ENCODE results near the gene ERBB2. TPM values are rescaled to one million over a fixed set of nuclear protein-coding genes. Genes with fewer than 3 reads are reported as not detected.
A peak's percentile ranks its signal among the peaks of the same experiment; 100 is the strongest.

Gene ERBB2
- total RNA-seq, 2 donors from 2014 or later: 8.2 to 12.1 TPM

- H3K27ac Mint-ChIP-seq: no peak overlapping the region
- peaks cover 53% of the 10 kb centered on the region for H3K4me1 Mint-ChIP-seq (ENCODE audit: low read depth)
- DNase-seq (no peak), ATAC-seq (replicated peaks in 1 of 2) (no peak)
- H3K27me3 Mint-ChIP-seq (ENCODE audit: low read depth): no peaks in the 10 kb centered on the region
- H3K36me3 Mint-ChIP-seq (ENCODE audit: insufficient read depth in 2 of 2): no peaks in the 10 kb centered on the region
- no peaks in the 10 kb centered on the region for H3K9me3 Mint-ChIP-seq
- no peak overlapping the region for H3K4me3 Mint-ChIP-seq
These were observed 22.1 kb upstream of the ERBB2 start for GRCh38 chr17:39677542-39678339.

- Mint-ChIP-seq H3K27me3 (ENCODE audit: low read depth) (no peaks in the 10 kb centered on the region), H3K4me1 (ENCODE audit: low read depth) (peaks cover 53% of the 10 kb centered on the region), H3K4me3 (peak overlapping the region in 1 of 2 donors; percentile 31), H3K9me3 (no peaks in the 10 kb centered on the region), H3K27ac (peak overlapping the region; percentile 64), H3K36me3 (ENCODE audit: insufficient read depth in 2 of 2) (no peaks in the 10 kb centered on the region)
- DNase-seq (no peak), ATAC-seq (replicated peaks in 1 of 2) (no peak)
These were observed 21.3 kb upstream of the ERBB2 start for GRCh38 chr17:39678340-39679116.

GRCh38 chr17:39679521-39680192, 20.2 kb upstream of the ERBB2 start:
- peak; percentile 72 to 76 for ATAC-seq (replicated peaks in 1 of 2)
- Mint-ChIP-seq H3K4me3 (peak overlapping the region; percentile 31 to 56), H3K27me3 (ENCODE audit: low read depth) (no peaks in the 10 kb centered on the region), H3K9me3 (no peaks in the 10 kb centered on the region), H3K27ac (peak overlapping the region; percentile 64), H3K4me1 (ENCODE audit: low read depth) (peaks cover 53% of the 10 kb centered on the region), H3K36me3 (ENCODE audit: insufficient read depth in 2 of 2) (no peaks in the 10 kb centered on the region)
- peak; percentile 41 to 50 for DNase-seq

GRCh38 chr17:39683295-39683939, 16.4 kb upstream of the ERBB2 start:
- H3K4me3 Mint-ChIP-seq: no peak overlapping the region
- ATAC-seq (replicated peaks in 1 of 2) (no peak), DNase-seq (no peak)
- no peaks in the 10 kb centered on the region for H3K9me3 Mint-ChIP-seq
- no peak overlapping the region for H3K27ac Mint-ChIP-seq
- peaks cover 46% of the 10 kb centered on the region for H3K4me1 Mint-ChIP-seq (ENCODE audit: low read depth)
- H3K27me3 Mint-ChIP-seq (ENCODE audit: low read depth): no peaks in the 10 kb centered on the region
- peaks cover 3 to 6% of the 10 kb centered on the region in 2 donors for H3K36me3 Mint-ChIP-seq (ENCODE audit: insufficient read depth in 2 of 2)

GRCh38 chr17:39684369-39685192, 15.3 kb upstream of the ERBB2 start:
- Mint-ChIP-seq H3K9me3 (no peaks in the 10 kb centered on the region), H3K4me3 (no peak overlapping the region)

GRCh38 chr17:39687101-39687545, 12.7 kb upstream of the ERBB2 start:
- Mint-ChIP-seq H3K36me3 (ENCODE audit: insufficient read depth in 2 of 2) (peaks cover 6 to 8% of the 10 kb centered on the region in 2 donors), H3K9me3 (no peaks in the 10 kb centered on the region), H3K4me1 (ENCODE audit: low read depth) (peaks cover 27% of the 10 kb centered on the region), H3K27ac (no peak overlapping the region), H3K27me3 (ENCODE audit: low read depth) (no peaks in the 10 kb centered on the region), H3K4me3 (peak overlapping the region; percentile 94 to 96)
- DNase-seq: no peak
- no peak for ATAC-seq (replicated peaks in 1 of 2)

More at GRCh38 chr17:39684369-39685192, 15.3 kb upstream of the ERBB2 start:
- Mint-ChIP-seq H3K27me3 (ENCODE audit: low read depth) (no peaks in the 10 kb centered on the region), H3K27ac (no peak overlapping the region), H3K4me1 (ENCODE audit: low read depth) (peaks cover 44% of the 10 kb centered on the region), H3K36me3 (ENCODE audit: insufficient read depth in 2 of 2) (peaks cover 6 to 8% of the 10 kb centered on the region in 2 donors)
- ATAC-seq (replicated peaks in 1 of 2): no peak
- no peak for DNase-seq

- Mint-ChIP-seq H3K4me1 (ENCODE audit: low read depth) (peaks cover 27% of the 10 kb centered on the region), H3K36me3 (ENCODE audit: insufficient read depth in 2 of 2) (peaks cover 6 to 8% of the 10 kb centered on the region in 2 donors), H3K4me3 (peak within 1 kb of the TSS; percentile 94 to 96), H3K27ac (peak within 1 kb of the TSS; percentile 98), H3K27me3 (ENCODE audit: low read depth) (no peaks in the 10 kb centered on the region), H3K9me3 (no peaks in the 10 kb centered on the region)
- DNase-seq: peak; percentile 90 to 92
- ATAC-seq (replicated peaks in 1 of 2): peak; percentile 96 to 97
These were observed 12.1 kb upstream of the ERBB2 start, which contains the start of gene PGAP3 for GRCh38 chr17:39687546-39688474. Gene PGAP3, minus strand, starts transcription at chr17:39688057. Its CDS starts 43 bp downstream, at chr17:39688014.

- H3K36me3 Mint-ChIP-seq (ENCODE audit: insufficient read depth in 2 of 2): peaks cover 6 to 8% of the 10 kb centered on the region in 2 donors
- peaks cover 27% of the 10 kb centered on the region for H3K4me1 Mint-ChIP-seq (ENCODE audit: low read depth)
- DNase-seq (peak in 1 of 2 donors; percentile 25), ATAC-seq (replicated peaks in 1 of 2) (no peak)
- peak overlapping the region; percentile 94 to 96 for H3K4me3 Mint-ChIP-seq
- H3K9me3 Mint-ChIP-seq: no peaks in the 10 kb centered on the region
- H3K27ac Mint-ChIP-seq: peak overlapping the region; percentile 98
- no peaks in the 10 kb centered on the region for H3K27me3 Mint-ChIP-seq (ENCODE audit: low read depth)
These were observed 11.4 kb upstream of the ERBB2 start for GRCh38 chr17:39688475-39688835.

- Mint-ChIP-seq H3K36me3 (ENCODE audit: insufficient read depth in 2 of 2) (peaks cover 6 to 8% of the 10 kb centered on the region in 2 donors), H3K27me3 (ENCODE audit: low read depth) (no peaks in the 10 kb centered on the region), H3K4me3 (peak overlapping the region; percentile 94 to 96), H3K4me1 (ENCODE audit: low read depth) (peaks cover 27% of the 10 kb centered on the region), H3K27ac (peak overlapping the region; percentile 98), H3K9me3 (no peaks in the 10 kb centered on the region)
- DNase-seq: no peak
- no peak for ATAC-seq (replicated peaks in 1 of 2)
These were observed 10.9 kb upstream of the ERBB2 start for GRCh38 chr17:39688945-39689344.

GRCh38 chr17:39694593-39694992, 5.3 kb upstream of the ERBB2 start:
- ATAC-seq (replicated peaks in 1 of 2) (no peak), DNase-seq (no peak)
- H3K9me3 Mint-ChIP-seq: no peaks in the 10 kb centered on the region
- H3K27me3 Mint-ChIP-seq (ENCODE audit: low read depth): peaks cover 9% of the 10 kb centered on the region
- H3K36me3 Mint-ChIP-seq (ENCODE audit: insufficient read depth in 2 of 2): no peaks in the 10 kb centered on the region
- no peak overlapping the region for H3K4me3 Mint-ChIP-seq
- no peak overlapping the region for H3K27ac Mint-ChIP-seq
- H3K4me1 Mint-ChIP-seq (ENCODE audit: low read depth): peaks cover 3% of the 10 kb centered on the region

- ATAC-seq (replicated peaks in 1 of 2) (no peak), DNase-seq (no peak)
- Mint-ChIP-seq H3K27me3 (ENCODE audit: low read depth) (peaks cover 13% of the 10 kb centered on the region), H3K9me3 (no peaks in the 10 kb centered on the region), H3K4me3 (no peak overlapping the region), H3K4me1 (ENCODE audit: low read depth) (peaks cover 5% of the 10 kb centered on the region), H3K36me3 (ENCODE audit: insufficient read depth in 2 of 2) (no peaks in the 10 kb centered on the region), H3K27ac (no peak overlapping the region)
These were observed 4.8 kb upstream of the ERBB2 start for GRCh38 chr17:39695089-39695474.

Data from activated T-cell treated with anti-CD3 and anti-CD28 coated beads, Interleukin-2, amount 50 U/mL, for 72 hours (primary cell).